Cortex of kidney (tissue), 1 donor: Measurements from ENCODE around the gene RAB22A.

Source experiments
- DNase-seq: peaks from one replicate; lab custom pipeline; 2025; lab: John Stamatoyannopoulos, UW

The RAB22A gene

DNA sequence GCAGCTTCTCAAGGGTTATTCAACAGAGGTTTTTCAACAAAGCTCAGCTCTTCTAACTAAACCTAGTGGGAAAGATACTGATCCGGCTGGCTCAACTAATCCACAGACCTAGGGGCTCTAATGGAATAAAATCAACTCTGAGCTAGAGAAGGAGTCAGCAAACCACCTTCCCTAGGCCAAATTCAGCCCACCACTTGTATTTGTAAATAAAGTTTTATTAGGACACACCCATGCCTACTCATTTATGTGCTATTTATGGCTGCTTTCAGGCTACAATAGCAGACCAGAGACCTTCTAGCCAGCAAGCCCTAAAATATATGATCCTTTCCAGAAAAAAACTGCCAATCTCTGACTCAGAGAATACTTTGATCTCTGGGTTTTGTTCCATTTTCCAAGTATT, 6.0 kb upstream of the RAB22A start:
- DNase-seq, result no peak

DNA sequence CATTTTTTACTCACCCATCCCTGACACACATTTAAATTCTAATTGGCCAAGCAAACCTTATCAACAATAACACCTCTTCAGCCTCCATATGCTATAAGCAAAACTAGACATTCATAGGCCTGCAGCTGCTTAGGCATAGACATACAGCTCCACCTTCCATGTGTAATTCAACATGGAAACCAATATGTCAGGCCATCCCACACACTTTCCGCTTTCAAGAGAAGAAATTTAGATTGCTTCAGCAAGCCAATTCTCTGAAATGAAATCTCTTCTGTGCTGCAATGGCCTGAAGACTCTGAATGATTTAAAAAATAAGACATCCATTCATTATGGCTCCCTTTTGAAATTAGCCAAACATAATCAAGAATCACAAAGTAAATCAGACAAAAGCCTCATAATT, 4.5 kb upstream of the RAB22A start:
- DNase-seq, result no peak

DNA sequence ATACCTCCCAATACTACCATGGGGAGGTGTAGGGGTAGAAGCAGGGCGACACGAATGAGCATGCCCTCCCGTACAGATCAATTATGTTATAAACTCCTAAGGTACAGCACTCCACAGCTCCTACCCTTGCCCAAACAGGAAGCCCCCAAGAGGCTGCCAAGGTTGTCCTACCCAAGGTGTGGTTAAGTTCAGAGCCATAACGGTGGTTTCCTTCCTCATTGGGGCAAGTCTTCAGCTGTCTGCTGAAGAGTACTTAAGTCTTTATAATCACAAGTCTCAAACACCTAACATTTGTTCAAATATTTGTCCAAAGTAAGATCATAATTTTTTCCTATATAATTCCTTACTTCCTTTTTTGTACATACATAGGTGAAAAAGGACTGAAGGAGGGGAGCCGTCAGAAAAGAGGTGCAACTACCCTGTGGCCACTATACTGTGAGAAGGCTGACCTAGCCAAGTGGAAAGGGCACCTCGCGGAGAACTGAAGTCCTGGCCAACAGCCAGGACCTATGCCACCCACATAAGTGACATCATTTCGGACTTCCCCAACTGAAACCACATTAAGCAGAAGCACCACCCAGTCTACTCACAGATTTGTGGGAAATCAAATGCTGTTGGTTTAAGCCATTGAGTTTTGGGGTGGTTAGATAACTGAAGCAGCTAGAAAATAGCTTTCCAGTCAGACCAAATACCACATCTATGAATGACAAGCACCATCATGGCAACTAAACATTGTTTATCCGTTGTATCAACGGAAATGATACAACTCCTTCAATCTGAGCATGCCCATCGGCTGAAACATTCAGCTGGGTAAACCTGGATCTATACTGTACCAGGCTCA, 2.9 kb upstream of the RAB22A start:
- DNase-seq, result no peak

DNA sequence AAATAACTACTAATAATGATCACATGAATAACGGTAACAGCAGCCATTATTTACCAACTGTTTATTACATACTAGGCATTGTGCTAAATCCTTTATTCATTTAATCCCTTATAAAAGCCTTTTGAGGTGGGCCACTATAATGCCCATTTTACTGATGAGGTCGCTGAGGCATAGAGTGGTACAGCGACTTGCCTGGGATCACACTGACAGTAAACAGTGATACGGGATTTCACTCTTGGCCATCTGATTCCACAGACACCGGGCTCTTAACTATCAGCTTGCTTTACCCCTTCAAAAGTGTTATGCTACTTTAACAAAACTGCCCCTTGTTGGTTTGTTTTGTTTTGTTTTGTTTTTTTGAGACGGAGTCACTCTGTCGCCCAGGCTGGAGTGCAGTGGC, 2.2 kb upstream of the RAB22A start:
- no peak for DNase-seq

DNA sequence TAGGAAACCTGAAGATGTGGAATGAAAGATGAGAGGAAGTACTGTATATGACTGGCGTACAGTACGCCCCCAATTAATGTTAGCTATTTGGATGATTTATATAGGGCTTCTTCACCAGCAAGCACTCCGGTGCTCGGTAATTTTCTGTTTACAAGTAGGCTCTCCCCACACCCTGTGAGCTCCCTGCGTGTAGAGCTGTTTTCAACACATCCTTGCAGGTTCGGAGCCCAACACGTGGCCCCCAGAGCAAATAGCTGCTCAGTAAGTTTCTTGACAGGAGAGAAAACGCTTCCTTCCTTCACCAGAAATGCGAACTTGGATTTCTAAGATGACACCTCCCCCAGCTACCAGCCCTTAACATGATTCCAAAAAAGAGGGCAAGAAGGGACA, 1.2 kb upstream of the RAB22A start:
- no peak for DNase-seq

DNA sequence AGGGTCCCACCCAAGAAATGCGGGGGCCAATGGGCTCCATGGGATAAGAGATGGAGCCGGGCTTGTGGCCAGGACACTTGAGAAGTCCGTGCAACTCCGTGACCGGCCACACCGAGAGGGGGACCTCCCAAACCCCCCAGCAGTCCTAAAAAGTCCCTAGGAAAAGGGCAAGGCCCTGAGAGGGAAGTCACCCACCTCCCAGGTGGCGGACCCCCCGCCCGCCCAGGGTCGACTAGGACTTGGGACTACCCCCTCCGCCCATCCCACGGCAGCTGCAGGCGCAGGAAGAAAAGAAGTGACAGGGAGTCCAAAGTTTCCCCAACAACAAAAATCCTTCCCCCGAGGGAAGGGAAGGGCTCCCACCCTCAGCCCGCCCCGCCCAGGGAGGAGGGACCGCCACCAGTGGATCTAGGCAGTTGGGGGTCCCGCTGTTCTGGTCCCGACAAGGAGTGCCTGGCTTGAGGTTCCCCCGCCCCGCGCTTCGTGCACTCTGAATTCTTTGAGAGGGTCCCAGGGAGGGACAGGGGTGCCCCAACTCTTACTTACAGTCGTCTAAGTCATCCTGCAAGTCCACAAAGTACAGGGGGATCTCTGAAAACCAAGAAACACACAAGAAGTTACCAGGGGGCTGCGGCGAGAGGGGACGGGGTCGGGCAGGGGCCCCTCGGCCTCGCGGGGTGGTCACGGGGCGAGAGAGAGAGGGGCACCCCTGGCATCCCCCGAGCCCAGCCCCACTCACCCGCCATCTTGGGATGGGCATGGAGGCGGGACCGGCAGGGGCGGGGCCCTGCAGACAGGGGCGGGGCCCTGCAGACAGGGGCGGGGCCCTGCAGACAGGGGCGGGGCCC, 611 bp upstream of the RAB22A start:
- DNase-seq, result no peak

DNA sequence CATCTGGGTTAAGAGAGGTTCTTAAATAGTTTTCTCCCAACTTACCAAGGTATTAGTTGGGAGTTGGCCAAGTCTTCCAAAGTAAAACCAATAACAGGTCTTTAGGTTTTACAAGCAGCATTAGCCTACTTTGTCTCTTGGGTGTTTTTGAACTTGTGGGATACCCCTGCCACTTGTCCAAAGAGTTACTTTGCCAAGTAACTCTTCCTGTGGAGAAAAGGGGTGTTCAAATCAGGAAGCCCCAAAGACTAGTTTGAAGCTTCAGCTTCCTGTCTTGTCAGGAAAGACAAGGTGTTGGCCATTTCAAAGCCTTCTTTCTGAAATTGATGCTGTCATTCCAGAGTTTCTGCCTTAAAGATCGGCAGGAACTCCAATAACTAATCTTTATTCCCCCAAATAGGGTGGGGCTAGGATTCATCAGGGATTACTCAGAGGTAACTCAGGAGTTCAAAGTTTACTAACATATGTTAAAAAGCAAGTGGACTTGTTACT, 822 bp downstream of the RAB22A start:
- DNase-seq, result no peak

DNA sequence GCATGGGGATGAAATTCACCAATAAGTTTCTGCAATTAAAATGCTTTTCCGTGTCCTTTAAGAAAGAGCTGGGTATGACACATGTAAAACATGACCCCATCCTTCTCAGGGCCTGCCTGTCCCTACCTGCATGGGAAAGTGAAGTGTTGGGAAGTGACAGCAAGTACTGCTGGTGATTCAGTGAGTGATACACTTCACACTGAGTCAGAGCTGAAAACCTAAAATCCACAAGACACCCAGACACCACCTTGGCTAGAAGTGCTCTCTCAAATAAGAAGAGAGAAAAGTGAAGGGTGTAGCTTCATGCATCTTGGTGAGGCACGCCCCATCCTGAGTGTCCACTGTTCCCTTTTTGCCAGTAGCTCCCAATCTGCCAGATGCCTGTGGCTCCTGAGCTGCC, 3.3 kb downstream of the RAB22A start:
- DNase-seq, result no peak

DNA sequence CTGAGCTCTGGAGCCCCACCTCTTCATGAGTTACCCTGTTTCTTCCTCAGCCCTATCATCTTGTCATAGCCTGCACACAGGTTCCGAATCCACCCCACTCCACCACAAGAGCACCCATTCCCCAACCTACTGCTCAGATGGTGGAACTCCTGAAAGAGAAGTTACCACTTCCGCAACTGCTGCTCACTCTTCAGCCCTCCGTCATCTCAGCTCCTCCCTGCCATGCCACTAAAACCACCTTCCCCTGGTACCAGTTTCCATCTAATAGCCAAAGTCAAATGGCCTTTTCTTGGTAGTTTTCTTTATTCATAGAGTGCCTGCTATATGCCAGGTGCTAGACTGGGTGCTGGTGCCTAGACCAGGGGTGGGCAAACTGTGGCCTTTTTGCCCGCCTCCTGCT, 3.9 kb downstream of the RAB22A start:
- no peak for DNase-seq

DNA sequence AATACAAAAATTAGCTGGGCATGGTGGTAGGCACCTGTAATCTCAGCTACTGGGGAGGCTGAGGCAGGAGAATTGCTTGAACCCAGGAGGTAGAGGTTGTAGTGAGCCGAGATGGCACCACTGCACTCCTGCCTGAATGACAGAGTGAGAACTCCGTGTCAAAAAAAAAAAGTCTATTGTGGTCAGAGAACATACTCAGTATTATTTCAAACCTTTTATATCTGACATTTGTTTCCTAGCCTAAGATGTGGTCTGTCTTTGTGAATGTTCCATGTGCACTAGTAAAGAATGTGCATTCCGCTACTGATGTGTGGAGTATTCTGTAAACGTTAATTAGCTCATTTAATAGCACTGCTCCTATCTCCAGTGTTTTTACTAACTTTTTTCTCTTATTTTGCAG, 11.7 kb downstream of the RAB22A start:
- DNase-seq, result no peak

DNA sequence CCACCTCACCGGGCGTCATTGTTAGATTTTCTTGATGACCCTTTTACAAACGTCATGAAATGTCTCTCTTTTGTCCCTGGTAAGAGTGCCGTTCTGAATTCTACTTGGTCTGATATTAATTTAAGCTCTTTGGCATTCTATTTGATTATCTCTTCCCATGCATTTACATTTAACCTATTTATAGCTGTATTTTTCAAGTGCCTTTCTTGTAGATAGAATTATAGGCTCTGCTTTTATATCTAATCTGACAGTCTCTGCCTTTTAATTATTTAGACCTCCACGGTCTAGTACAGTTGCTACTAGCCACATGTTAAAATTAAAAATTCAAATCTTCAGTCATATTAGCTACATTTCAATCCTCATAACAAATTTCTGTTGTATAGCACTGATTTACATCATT, 12.6 kb downstream of the RAB22A start:
- DNase-seq, result no peak

DNA sequence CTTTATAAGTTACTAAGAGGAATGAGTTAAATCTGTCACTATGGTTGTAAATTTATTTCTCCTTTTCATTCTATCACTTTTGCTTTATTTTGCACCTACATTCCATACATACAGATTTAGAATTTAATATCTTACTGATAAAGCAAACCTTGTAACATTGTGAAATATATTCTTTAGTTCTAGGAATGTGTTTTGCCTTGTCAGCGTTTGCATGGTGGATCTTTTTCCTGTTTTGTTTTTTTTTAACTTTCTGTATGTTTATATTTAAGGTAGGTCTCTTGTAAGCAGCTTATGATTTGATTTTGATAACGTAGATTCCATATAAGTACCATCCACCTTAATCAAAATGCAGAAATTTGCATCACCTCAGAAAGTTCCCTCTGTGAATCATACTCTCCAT, 16.4 kb downstream of the RAB22A start:
- no peak for DNase-seq

DNA sequence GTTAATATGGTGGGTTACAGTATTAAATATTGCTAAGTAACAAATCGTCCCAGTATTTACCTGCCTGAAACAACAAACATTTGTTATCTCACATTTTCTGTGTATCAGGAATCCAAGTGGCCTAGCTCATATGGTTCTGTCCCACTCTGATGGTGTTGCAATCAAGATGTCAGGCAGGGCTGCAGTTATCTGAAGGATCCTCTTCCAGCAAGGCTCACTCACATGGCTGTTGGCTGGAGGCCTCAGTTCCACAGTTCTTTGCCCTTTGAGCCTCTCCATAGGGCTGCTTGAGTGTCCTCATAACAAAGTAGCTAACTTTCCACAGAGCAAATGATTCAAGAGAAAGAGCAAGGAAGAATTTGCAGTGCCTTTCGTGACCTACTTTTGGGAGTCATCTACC, 17.7 kb downstream of the RAB22A start:
- DNase-seq, result no peak

DNA sequence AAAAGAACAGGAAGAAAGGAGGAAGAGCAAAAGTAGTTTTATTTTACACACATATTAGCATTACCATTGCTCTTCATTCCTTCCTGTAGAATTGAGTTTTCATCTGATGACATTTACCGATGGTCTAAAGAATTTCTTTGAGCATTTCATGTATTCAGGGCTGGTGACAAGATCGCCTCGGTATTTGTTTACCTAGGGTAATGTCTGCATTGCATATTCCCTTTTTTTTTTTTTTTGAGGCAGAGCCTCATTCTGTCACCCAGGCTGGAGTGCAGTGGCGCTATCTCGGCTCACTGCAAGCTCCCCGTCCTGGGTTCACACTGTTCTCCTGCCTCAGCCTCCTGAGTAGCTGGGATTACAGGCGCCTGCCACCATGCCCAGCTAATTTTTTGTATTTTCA, 19.3 kb downstream of the RAB22A start:
- DNase-seq, result no peak

DNA sequence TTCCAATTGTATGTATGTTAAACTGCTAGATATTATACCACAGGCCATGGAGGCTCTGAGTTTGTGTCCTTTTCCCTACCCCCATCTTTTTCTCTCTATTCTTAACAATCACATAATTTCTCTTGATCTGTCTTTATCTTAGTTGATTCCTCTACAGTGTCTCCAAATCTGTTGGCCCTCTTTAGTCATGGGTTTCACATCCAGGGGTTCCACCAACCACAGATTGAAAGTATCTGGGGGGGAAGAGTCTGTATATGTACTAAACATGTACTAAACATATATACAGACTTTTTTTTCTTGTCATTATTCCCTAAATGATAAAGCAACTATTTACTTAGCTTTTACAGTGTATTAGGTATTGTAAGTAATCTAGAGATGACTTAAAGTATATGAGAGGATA, 20.2 kb downstream of the RAB22A start:
- no peak for DNase-seq

DNA sequence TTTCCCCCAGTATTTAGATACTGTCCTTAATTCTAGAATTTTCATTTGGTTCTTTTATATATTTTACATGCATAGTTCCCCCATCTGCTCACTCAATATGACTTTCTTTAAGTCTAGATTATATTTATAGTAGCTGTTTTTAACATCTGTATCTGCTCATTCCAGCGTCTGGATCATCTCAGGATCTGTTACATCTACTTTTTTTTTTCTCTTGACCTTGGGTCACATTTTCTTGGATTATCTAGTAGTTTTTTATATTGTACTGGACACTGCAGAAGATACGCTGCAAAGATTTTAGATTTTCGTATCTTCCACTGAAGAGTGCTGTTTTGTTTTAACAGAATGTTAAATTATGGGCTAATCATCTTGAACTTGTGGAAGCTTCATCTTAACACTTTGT, 20.7 kb downstream of the RAB22A start:
- DNase-seq, result no peak

DNA sequence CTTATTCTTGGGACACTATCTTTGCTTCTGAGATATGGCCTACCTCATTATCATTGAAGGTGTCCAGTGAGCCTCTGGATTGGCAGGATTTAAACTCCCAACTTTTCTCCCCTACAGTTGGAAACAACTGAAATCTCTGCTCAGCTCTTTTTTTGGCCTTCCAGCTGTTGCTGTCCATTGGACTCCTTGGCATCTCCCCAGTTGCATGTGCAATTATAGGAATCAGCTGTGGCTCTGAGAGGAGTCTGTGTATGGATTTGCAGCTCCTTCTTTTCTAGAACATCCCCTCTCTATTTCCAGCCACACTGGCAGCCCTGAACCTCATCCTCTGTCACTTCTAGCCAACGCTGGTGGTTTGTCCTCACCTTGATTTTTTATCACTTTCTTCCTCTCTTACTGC, 21.2 kb downstream of the RAB22A start:
- no peak for DNase-seq

DNA sequence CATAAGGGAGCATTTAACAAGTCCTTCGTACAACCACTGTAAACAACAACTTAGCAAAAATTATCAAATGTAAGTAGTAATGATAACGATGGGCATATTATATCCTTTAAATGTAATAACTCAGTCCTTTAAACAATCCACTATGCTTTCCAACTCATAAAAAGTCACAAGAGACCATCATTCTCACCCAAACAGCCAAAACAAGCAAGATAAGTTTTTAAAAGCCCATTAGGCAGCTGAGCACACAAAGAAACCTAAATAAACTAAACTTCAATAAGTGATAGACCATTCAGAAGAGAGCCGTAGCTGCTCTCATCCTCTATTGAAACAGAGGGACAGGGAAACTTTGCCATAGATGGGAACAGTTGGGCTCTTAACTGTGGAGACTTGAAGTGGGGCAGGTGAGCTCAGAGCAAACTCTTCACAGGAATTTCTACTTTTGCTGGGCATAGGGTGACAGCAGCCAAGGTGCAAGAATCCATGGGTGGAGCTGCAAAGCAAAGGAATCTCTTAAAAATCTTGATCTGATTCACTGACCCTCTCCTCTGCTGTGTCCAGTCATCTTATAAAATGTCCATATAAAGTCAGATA, 22.5 kb downstream of the RAB22A start:
- no peak for DNase-seq

DNA sequence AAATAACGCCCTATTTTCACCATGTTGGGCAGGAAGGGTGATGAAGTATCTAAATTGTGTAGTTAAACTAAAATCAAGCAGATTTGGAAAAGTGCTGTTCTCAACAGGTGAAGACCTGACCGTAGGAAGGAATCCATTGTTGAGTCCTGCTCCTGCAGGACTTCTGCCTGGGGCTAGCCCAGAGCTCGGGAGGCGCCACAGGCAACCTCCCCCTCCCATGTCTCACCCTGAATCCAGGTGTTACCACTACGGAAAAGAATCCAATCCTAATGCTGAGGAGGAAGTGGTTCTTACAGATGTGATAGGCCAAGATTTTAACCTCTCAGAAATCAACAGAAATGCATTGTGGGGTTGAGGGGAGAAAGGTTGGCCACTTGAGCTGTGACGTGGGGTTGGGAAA, 30.2 kb downstream of the RAB22A start:
- DNase-seq, result no peak

DNA sequence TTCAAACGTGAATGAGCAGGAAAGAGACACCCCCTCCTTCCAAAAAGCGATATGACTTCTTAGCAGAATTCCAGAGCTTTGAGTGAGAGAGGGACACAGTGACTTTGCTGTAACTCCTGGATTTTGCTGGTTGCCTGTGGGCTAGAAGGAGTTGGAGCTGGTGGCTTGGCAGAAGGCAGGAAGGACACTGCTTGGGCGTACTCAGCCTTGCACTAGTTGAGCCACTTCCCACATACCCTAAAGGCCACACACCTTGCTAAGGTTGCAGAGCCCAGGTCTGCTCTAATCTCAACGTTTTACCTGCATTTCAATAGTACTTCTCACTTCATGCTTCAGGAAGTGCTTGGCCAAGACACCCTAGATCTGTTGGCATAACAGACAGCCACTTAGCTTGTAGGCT, 30.6 kb downstream of the RAB22A start:
- DNase-seq, result no peak

DNA sequence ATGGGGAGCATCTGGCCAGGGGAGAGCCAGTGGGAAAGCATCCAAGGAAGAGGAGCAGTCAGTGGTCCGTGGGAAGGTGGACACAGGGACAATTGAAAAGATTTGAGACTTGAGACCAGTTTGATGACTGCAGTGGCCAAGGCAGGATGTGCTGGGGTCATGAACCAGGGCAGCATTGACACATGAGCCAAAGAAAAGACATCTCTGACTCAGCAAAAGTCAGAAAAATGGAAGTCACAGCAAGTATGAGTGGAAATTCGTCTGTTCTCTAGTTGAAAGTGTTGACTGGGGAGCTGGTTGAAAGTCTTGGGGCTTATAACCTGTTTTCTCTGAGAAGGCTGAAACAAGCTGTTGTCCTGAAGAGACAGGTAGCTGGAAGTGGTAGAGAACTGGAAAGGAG, 31.3 kb downstream of the RAB22A start:
- DNase-seq, result no peak

DNA sequence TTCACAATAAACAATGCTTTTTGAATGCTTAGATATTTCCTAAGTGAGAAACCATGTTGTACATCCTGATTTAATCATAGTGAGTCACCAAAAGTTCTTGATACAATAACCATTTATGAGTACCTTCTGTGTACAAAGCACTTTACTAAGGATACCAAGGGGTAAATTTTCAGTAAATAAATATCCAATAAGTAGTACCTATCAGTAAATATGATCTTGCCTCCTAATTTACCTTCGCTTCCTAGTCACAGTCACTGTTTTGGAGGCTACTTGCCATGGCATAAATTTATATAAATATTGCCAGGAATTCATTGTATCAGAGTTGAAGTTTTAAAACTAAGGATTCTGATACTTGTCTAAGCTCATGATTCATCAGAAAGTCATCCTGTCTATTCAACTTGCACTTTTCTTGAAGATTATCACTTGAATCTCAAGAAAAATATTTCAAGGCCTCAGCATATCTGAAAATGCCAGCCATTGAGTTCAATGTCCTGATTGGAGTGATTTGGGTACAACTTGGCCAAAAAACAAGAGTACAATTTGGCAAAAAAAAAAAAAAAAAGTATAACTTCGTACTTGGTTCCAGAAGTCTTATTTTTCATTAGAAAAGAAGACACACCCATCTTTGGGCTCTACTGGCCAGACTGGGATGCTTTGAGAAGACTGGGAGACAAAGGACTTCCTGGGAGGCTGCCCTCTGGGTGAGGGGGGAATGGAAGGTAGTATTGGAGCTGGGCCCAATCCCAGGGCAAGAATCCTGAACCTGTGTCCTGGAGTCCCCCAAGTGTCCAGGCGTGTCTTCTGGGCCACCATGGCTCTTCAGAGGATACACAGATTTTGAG, 32.8 kb downstream of the RAB22A start:
- DNase-seq, result no peak
